HG02884 (cell line): ENCODE results near the gene PDE11A.

ENCODE experiments used
- ATAC-seq: cut with Tn5 transposase; IDR thresholded peaks from one replicate; pipeline ENCODE4 v1.9.1; 2021; ENCODE audit warnings: mild to moderate bottlenecking, moderate library complexity; ENCODE audit not compliant: unreplicated experiment

PDE11A gene

GRCh38 chr2:177606636-177607035 lies 465.9 kb downstream of the PDE11A start:
- ATAC-seq, result no peak

- no peak for ATAC-seq
Observed at GRCh38 chr2:177604271-177605065, 468.1 kb downstream of the PDE11A start.

- no peak for ATAC-seq
Observed at GRCh38 chr2:177603768-177604167, 468.8 kb downstream of the PDE11A start.

GRCh38 chr2:177603181-177603580 lies 469.4 kb downstream of the PDE11A start:
- ATAC-seq, result no peak

- no peak for ATAC-seq
Observed at GRCh38 chr2:177602611-177603164, 469.9 kb downstream of the PDE11A start.

GRCh38 chr2:177600917-177601316 lies 471.7 kb downstream of the PDE11A start:
- ATAC-seq, result no peak

- no peak for ATAC-seq
Observed at GRCh38 chr2:177599956-177600355, 472.6 kb downstream of the PDE11A start.

- ATAC-seq, result no peak
Observed at GRCh38 chr2:177599139-177599688, 473.4 kb downstream of the PDE11A start.

GRCh38 chr2:177598326-177599138 lies 474.0 kb downstream of the PDE11A start:
- no peak for ATAC-seq

GRCh38 chr2:177597759-177598158 lies 474.8 kb downstream of the PDE11A start:
- no peak for ATAC-seq

GRCh38 chr2:177596866-177597265 lies 475.7 kb downstream of the PDE11A start:
- ATAC-seq, result no peak

- no peak for ATAC-seq
Observed at GRCh38 chr2:177595126-177595845, 477.3 kb downstream of the PDE11A start.

GRCh38 chr2:177593402-177593801 lies 479.2 kb downstream of the PDE11A start:
- no peak for ATAC-seq

GRCh38 chr2:177592945-177593344 lies 479.6 kb downstream of the PDE11A start:
- ATAC-seq, result no peak

- no peak for ATAC-seq
Observed at GRCh38 chr2:177592397-177592796, 480.2 kb downstream of the PDE11A start.

GRCh38 chr2:177589186-177589585 lies 483.4 kb downstream of the PDE11A start:
- no peak for ATAC-seq

- ATAC-seq, result no peak
Observed at GRCh38 chr2:177588671-177589070, 483.9 kb downstream of the PDE11A start.

- ATAC-seq, result no peak
Observed at GRCh38 chr2:177587371-177587770, 485.2 kb downstream of the PDE11A start.

GRCh38 chr2:177586154-177586553 lies 486.4 kb downstream of the PDE11A start:
- no peak for ATAC-seq

- ATAC-seq, result no peak
Observed at GRCh38 chr2:177585234-177585863, 487.2 kb downstream of the PDE11A start.
